HUES64 (cell line): ENCODE measurements around the gene FAM209A. TPM values are rescaled to one million over a fixed set of nuclear protein-coding genes. Genes with fewer than 3 reads are reported as not detected.
"Not testable (repeated sequence)": the region's sequence is repeated elsewhere in the genome, so short reads cannot be mapped to it uniquely, and the experiment has no call there.

Source experiments
- H3K27ac ChIP-seq: 2 replicates; pipeline ENCODE4 v1.7.0; 2013; ENCODE audit warnings: low read depth, low read length, inconsistent platforms
- H3K27me3 ChIP-seq: 2 replicates; pipeline ENCODE4 v1.6.1; 2013; ENCODE audit warnings: mild to moderate bottlenecking, low read length; ENCODE audit not compliant: insufficient read depth
- H3K36me3 ChIP-seq: 2 replicates; pipeline ENCODE4 v1.6.1; 2013; ENCODE audit warnings: mild to moderate bottlenecking, low read length; ENCODE audit not compliant: insufficient read depth
- H3K4me1 ChIP-seq: 2 replicates; pipeline ENCODE4 v1.6.1; 2013; ENCODE audit warnings: mild to moderate bottlenecking, low read length, moderate library complexity; ENCODE audit not compliant: insufficient read depth
- H3K4me3 ChIP-seq: 2 replicates; pipeline ENCODE4 v1.5.1; 2013; ENCODE audit warnings: mild to moderate bottlenecking, low read length, moderate library complexity
- H3K9ac ChIP-seq: 2 replicates; pipeline ENCODE4 v1.6.1; 2013; ENCODE audit warnings: mild to moderate bottlenecking, low read depth, low read length
- H3K9me3 ChIP-seq: 2 replicates; pipeline ENCODE4 v1.6.1; 2013; ENCODE audit warnings: low read depth, low read length; ENCODE audit not compliant: insufficient read depth
- WGBS: fragments of 150-250, 120-280 bp; methylation state at CpG from one replicate; pipeline ENCODE4 v1.1.7; 2013; ENCODE audit warnings: missing lambda C conversion rate; 5-methylcytosine and 5-hydroxymethylcytosine counted together
- polyA plus RNA-seq, 2 experiments: library from polyadenylated mRNA; stranded (reverse); fragments of 50-300 nt; gene quantifications; one replicate each; pipeline ENCODE4 v1.2.3, GENCODE V29; 2013

FAM209A gene, protein sequence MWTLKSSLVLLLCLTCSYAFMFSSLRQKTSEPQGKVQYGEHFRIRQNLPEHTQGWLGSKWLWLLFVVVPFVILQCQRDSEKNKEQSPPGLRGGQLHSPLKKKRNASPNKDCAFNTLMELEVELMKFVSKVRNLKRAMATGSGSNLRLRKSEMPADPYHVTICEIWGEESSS
- polyA plus RNA-seq (2013, experiment 1 of 2) = not detected
- not detected for polyA plus RNA-seq (2013, experiment 2 of 2)

GRCh38 chr20:56524444-56524843 is at the start of gene FAM209A:
Gene FAM209A, plus strand, starts transcription at chr20:56524744. Its CDS starts 65 bp downstream, at chr20:56524809.
- H3K9ac ChIP-seq, H3K27ac ChIP-seq, H3K4me1 ChIP-seq, H3K27me3 ChIP-seq, H3K4me3 ChIP-seq: not testable (repeated sequence)
- peaks cover 11% of the 10 kb centered on the region for H3K36me3 ChIP-seq
- H3K9me3 ChIP-seq = peaks cover 19% of the 10 kb centered on the region
- 96% methylated on average over 5 of the region's 7 CpGs for WGBS

GRCh38 chr20:56483970-56484369 is 40.6 kb upstream of the FAM209A start:
- H3K36me3 ChIP-seq = peaks cover 75% of the 10 kb centered on the region
- no peak overlapping the region for H3K9ac ChIP-seq
- no peaks in the 10 kb centered on the region for H3K4me1 ChIP-seq
- H3K9me3 ChIP-seq = no peaks in the 10 kb centered on the region
- H3K27ac ChIP-seq = no peak overlapping the region
- WGBS = 95% methylated on average over 6 of the region's 7 CpGs
- no peaks in the 10 kb centered on the region for H3K27me3 ChIP-seq
- no peak overlapping the region for H3K4me3 ChIP-seq

GRCh38 chr20:56487216-56487615 is 37.3 kb upstream of the FAM209A start:
- 94% methylated on average over 10 of the region's 11 CpGs for WGBS
- no peaks in the 10 kb centered on the region for H3K9me3 ChIP-seq
- H3K4me1 ChIP-seq = no peaks in the 10 kb centered on the region
- H3K27me3 ChIP-seq = no peaks in the 10 kb centered on the region
- H3K27ac ChIP-seq = no peak overlapping the region
- peaks cover 64% of the 10 kb centered on the region for H3K36me3 ChIP-seq
- H3K9ac ChIP-seq = no peak overlapping the region
- H3K4me3 ChIP-seq = no peak overlapping the region

DNA sequence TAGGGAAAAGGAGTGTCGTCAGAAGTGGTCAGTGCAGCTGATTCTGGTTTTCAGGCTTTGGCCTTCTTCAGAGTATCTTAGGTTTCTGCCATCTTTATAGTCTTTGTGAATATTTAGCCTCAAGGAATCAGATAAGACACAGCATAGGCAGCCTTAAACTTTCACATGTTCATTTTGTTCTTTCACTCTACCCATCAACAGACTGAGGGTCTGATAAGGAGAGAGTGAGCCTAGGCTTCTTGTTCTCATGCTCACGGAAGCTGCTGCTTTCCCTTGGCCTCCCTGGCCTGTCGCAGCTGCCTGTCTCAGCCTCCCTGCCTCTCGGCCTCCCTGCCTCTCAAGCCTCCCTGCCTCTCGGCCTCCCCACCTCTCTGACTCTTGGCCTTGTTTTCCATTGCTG is 36.0 kb upstream of the FAM209A start:
- no peaks in the 10 kb centered on the region for H3K4me1 ChIP-seq
- H3K9me3 ChIP-seq = no peaks in the 10 kb centered on the region
- 94% methylated on average over 5 of the region's 5 CpGs for WGBS
- H3K27ac ChIP-seq = no peak overlapping the region
- H3K27me3 ChIP-seq = no peaks in the 10 kb centered on the region
- H3K4me3 ChIP-seq = no peak overlapping the region
- H3K9ac ChIP-seq = no peak overlapping the region
- H3K36me3 ChIP-seq = peaks cover 57% of the 10 kb centered on the region

- H3K4me1 ChIP-seq = no peaks in the 10 kb centered on the region
- no peaks in the 10 kb centered on the region for H3K9me3 ChIP-seq
- no peak overlapping the region for H3K9ac ChIP-seq
- H3K4me3 ChIP-seq = no peak overlapping the region
- peaks cover 16% of the 10 kb centered on the region; the same call in 1 of the 2 replicates for H3K36me3 ChIP-seq
- no peaks in the 10 kb centered on the region for H3K27me3 ChIP-seq
- no peak overlapping the region for H3K27ac ChIP-seq
- 100% methylated on average over 1 of the region's 1 CpG for WGBS
These were observed 23.4 kb upstream of the FAM209A start for GRCh38 chr20:56501116-56501515.

GRCh38 chr20:56503916-56504315 is 20.6 kb upstream of the FAM209A start:
- H3K27ac ChIP-seq = 0 out of 2 replicates have a peak overlapping the region, but pooled peaks have one; percentile 18
- H3K36me3 ChIP-seq = peaks cover 4% of the 10 kb centered on the region; the same call in 1 of the 2 replicates
- H3K9ac ChIP-seq = no peak overlapping the region
- no peak overlapping the region for H3K4me3 ChIP-seq
- 91% methylated on average over 8 of the region's 8 CpGs for WGBS
- H3K4me1 ChIP-seq = no peaks in the 10 kb centered on the region
- no peaks in the 10 kb centered on the region for H3K9me3 ChIP-seq
- H3K27me3 ChIP-seq = no peaks in the 10 kb centered on the region

DNA sequence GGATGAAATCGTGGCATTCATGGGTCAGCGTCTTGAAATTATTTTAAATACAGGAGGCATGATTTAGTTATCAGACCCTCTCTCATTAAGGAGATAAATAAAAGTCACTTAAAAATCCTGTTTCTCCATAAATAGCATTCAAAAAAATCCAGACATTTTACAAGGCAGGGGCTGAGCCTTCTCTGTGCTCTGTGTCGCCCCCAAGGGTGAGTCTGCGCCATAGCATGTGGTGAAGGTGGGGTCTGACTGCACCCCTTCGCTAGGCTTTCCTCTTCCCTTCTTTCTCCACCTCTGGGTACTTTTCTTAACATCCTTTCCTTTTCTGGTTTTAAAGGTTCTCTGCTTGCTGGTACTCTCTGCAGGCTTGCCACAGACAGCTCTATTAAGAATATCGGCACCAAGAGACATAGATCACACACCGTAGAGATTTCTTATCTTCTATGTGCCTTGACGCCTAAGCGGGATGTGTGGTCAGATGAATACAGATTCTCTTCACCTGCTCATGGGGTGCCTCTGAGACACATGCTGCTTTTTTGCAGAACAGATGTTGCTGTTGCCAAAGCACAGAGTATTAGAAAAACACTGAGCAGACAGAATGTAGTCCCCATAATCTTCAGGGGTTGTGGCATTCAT is 20.1 kb upstream of the FAM209A start:
- Histone ChIP-seq H3K27ac (0 out of 2 replicates have a peak overlapping the region, but pooled peaks have one; percentile 18), H3K4me1 (no peaks in the 10 kb centered on the region), H3K9ac (no peak overlapping the region), H3K4me3 (no peak overlapping the region), H3K27me3 (no peaks in the 10 kb centered on the region), H3K36me3 (peaks cover 4% of the 10 kb centered on the region; the same call in 1 of the 2 replicates), H3K9me3 (no peaks in the 10 kb centered on the region)
- WGBS = 93% methylated on average over 9 of the region's 9 CpGs

GRCh38 chr20:56506103-56506502 is 18.4 kb upstream of the FAM209A start:
- H3K36me3 ChIP-seq = peaks cover 4% of the 10 kb centered on the region; the same call in 1 of the 2 replicates
- H3K27ac ChIP-seq = no peak overlapping the region
- H3K9ac ChIP-seq = no peak overlapping the region
- no peak overlapping the region for H3K4me3 ChIP-seq
- H3K27me3 ChIP-seq = no peaks in the 10 kb centered on the region
- 71% methylated on average over 3 of the region's 3 CpGs for WGBS
- H3K9me3 ChIP-seq = no peaks in the 10 kb centered on the region
- no peaks in the 10 kb centered on the region for H3K4me1 ChIP-seq

DNA sequence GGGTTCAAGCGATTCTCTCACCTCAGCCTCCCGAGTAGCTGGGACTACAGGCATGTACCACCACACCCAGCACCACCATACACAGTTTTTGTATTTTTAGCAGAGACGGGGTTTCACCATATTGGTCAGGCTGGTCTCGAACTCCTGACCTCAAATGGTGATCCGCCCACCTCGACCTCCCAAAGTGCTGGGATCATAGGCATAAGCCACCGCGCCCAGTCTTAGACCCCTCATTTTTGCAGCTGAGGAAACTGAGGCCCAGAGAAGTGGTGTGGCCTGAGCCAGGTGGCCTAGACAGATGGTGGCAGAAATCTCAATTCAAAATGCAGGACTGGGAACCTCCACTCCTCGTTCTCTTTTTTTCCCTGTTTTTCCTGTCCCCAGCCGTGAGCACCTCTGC is 12.6 kb upstream of the FAM209A start:
- H3K27ac ChIP-seq = no peak overlapping the region
- no peaks in the 10 kb centered on the region for H3K27me3 ChIP-seq
- WGBS = 95% methylated on average over 10 of the region's 10 CpGs
- H3K9ac ChIP-seq = no peak overlapping the region
- H3K4me3 ChIP-seq = no peak overlapping the region
- no peaks in the 10 kb centered on the region for H3K9me3 ChIP-seq
- H3K4me1 ChIP-seq = no peaks in the 10 kb centered on the region
- peaks cover 13% of the 10 kb centered on the region for H3K36me3 ChIP-seq

DNA sequence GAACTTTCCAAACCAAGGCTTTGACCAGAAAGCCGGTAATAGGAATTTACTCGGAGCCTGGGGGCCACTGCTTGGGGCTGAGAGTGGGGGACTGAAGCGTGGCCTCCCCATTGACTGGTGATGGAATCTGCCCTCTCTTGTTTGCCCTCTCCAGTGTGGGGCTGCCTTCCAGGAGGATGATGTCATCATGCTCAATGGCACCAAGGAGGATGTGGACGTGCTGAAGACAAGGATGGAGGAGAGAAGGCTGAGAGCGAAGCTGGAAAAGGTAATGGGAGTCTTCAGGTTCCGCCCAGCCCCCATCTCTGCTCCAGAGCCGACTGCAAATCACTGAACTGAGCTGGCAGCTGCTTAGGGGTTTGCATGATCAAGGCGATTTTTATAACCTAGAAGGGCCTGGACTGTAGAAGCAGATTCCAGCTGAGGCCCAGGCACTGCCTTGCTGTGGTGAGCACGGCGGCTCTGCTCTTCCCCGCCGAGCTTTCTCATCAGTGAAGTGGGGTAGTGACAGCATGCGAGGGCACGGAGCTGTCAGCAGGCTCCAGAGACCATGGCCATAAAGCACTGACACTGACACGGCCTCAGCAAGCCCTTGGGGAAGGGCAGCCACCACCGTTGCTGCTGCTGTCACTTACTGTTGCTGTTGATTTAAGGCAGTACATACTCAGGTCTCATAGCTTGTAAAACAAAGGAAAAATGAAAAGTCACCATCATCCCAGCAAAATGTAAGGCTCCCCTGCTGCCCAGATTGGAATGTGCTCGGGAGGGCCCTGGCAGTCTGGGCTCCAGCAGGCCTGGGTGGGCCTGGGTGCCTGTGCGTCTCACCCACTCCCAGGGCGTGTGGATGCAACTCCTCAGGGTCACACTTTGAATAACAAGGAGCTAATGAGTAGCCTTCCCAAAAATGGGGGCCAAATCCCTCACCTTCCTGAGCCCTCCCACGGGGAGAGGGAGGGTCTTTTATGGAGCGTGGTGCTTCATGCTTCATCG is 11.1 kb upstream of the FAM209A start:
- Histone ChIP-seq H3K4me3 (no peak overlapping the region), H3K9me3 (no peaks in the 10 kb centered on the region), H3K36me3 (peaks cover 28% of the 10 kb centered on the region), H3K9ac (no peak overlapping the region), H3K27ac (no peak overlapping the region), H3K4me1 (no peaks in the 10 kb centered on the region), H3K27me3 (no peaks in the 10 kb centered on the region)
- 91% methylated on average over 22 of the region's 22 CpGs for WGBS

GRCh38 chr20:56516631-56517030 is 7.9 kb upstream of the FAM209A start:
- H3K36me3 ChIP-seq = peaks cover 48% of the 10 kb centered on the region
- no peak overlapping the region for H3K9ac ChIP-seq
- no peaks in the 10 kb centered on the region for H3K4me1 ChIP-seq
- peaks cover 19% of the 10 kb centered on the region for H3K9me3 ChIP-seq
- no peaks in the 10 kb centered on the region for H3K27me3 ChIP-seq
- H3K4me3 ChIP-seq = no peak overlapping the region
- WGBS = 95% methylated on average over 5 of the region's 5 CpGs
- no peak overlapping the region for H3K27ac ChIP-seq
